Vagina (tissue), 2 donors: ENCODE measurements around the gene ELK4.

Source experiments
- CTCF ChIP-seq, 3 experiments: fragments of 450-650 bp in 2 of 3; fragments of 200-600 bp in 1 of 3; sonication (generic) in 1 of 3; IDR thresholded peaks; one replicate each; pipeline ENCODE4 v1.5.1; 2017 to 2019; ENCODE audit warnings: antibody characterized with exemption in 3 of 3, mild to moderate bottlenecking in 2 of 3, moderate library complexity in 2 of 3
- POLR2A ChIP-seq, 2 donors: fragments of 450-650 bp; IDR thresholded peaks; one replicate each; pipeline ENCODE4 v1.6.1; 2017; ENCODE audit warnings: antibody characterized with exemption in 2 of 2, mild to moderate bottlenecking in 2 of 2, moderate library complexity in 2 of 2

- TF ChIP-seq CTCF (IDR thresholded peaks at IDR 0.05) (no peak), POLR2A (IDR thresholded peaks at IDR 0.05) (no peak)
Measured at GRCh38 chr1:205594846-205595245, 37.0 kb downstream of the ELK4 start.
